ENCODE results near the gene XXYLT1. TPM values are rescaled to one million over a fixed set of nuclear protein-coding genes. Genes with fewer than 3 reads are reported as not detected.

The XXYLT1 gene
- total and polyA plus RNA-seq, 9 of the 15 experiments (the other 6 are each of a cell fraction or from before 2014, with no cell fraction given), result 1.9 to 18.9 (median 15.0) TPM

GRCh38 chr3:195239121-195239520, 31.8 kb downstream of the XXYLT1 start (continued):
- TF ChIP-seq, protein P1, sequence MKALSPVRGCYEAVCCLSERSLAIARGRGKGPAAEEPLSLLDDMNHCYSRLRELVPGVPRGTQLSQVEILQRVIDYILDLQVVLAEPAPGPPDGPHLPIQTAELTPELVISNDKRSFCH (CRISPR knock-in tag; IDR thresholded peaks at IDR 0.05), result no peak
- TF ChIP-seq, protein P1 (tag; IDR thresholded peaks at IDR 0.05), result no peak

- ChIA-PET POLR2A (no interaction called here), CTCF (ENCODE audit: low intra/inter-chr PET ratio) (no interaction called here)
- Histone ChIP-seq H3K27ac (ENCODE audit: extremely low read depth, low read depth, low read length) (no peak overlapping the region), H3K4me3 (no peak overlapping the region), H4K20me1 (replicated peaks; ENCODE audit: control insufficient read depth, insufficient read depth, low read length) (no peaks in the 10 kb centered on the region), H3K79me2 (ENCODE audit: control insufficient read depth, insufficient read depth, low read length) (no peaks in the 10 kb centered on the region), H3K36me3 (ENCODE audit: control insufficient read depth, insufficient read depth, low read length) (peaks cover 7% of the 10 kb centered on the region; the same call in 1 of the 3 replicates), H2AFZ (ENCODE audit: low read depth, low read length) (no peak overlapping the region), H3K9ac (ENCODE audit: insufficient read depth in 1 of 2, low read depth in 2 of 2, low read length in 2 of 2) (no peak overlapping the region), H3K4me1 (replicated peaks in 1 of 2; ENCODE audit: control insufficient read depth in 2 of 2, insufficient read depth in 2 of 2, low read length in 2 of 2) (no peaks in the 10 kb centered on the region), H3K4me2 (ENCODE audit: insufficient read depth, low read length) (no peak overlapping the region), H3K9me1 (ENCODE audit: control insufficient read depth, insufficient read depth, low read length) (no peaks in the 10 kb centered on the region), H3K9me3 (replicated peaks; ENCODE audit: control insufficient read depth, insufficient read depth, low read depth, low read length) (peaks cover 9% of the 10 kb centered on the region; the same call in 1 of the 2 replicates), H3K27me3 (ENCODE audit: control insufficient read depth in 2 of 2, insufficient read depth in 2 of 2, low read length in 2 of 2) (no peaks in the 10 kb centered on the region)
- 85% methylated on average over 10 of the region's 10 CpGs for WGBS (ENCODE audit: insufficient coverage, low coverage, missing lambda C conversion rate)
- BruUV-seq (replicated peaks), result no TSS peak
- no peak for ATAC-seq
- FAIRE-seq, result no peak
- no peak for DNase-seq (ENCODE audit: extremely low read depth in 1 of 4, low spot score in 3 of 4)
- intact Hi-C loops (cut with micrococcal nuclease) (no loop called here), in situ Hi-C loops (cut with MboI) (no loop called here)
- no peak for TF ChIP-seq ZNF232 (CRISPR knock-in tag; IDR thresholded peaks at IDR 0.05)
- no peak for TF ChIP-seq ZFX (CRISPR knock-in tag; IDR thresholded peaks at IDR 0.05)
- no peak for TF ChIP-seq ZNF224 (CRISPR knock-in tag; IDR thresholded peaks at IDR 0.05)
- TF ChIP-seq NR0B1 (IDR thresholded peaks at IDR 0.05; ENCODE audit: partially characterized antibody), result no peak
- no peak for TF ChIP-seq DLX4 (CRISPR knock-in tag; IDR thresholded peaks at IDR 0.05)
- no peak for TF ChIP-seq SETDB1 (IDR thresholded peaks at IDR 0.05; ENCODE audit: low read length)
- TF ChIP-seq CXXC5 (CRISPR knock-in tag; IDR thresholded peaks at IDR 0.05), result no peak
- no peak for TF ChIP-seq ELF4 (CRISPR knock-in tag; IDR thresholded peaks at IDR 0.05)
- no peak for TF ChIP-seq PURB (CRISPR knock-in tag; IDR thresholded peaks at IDR 0.05; ENCODE audit: low read depth)
Observed at GRCh38 chr3:195238586-195239118, 32.3 kb downstream of the XXYLT1 start.

All from K562 (cell line).